ENCODE data around the gene ANKH. TPM values are rescaled to one million over a fixed set of nuclear protein-coding genes. Genes with fewer than 3 reads are reported as not detected.

ANKH gene
- total and polyA plus RNA-seq, 4 donors: 9.3 to 57.1 (median 37.4) TPM

GRCh38 chr5:14701556-14701955, 170.0 kb downstream of the ANKH start:
- H3K9ac ChIP-seq (ENCODE audit: low read depth in 1 of 2, low read length in 2 of 2): no peak overlapping the region
- TF ChIP-seq ZBTB33 (IDR thresholded peaks at IDR 0.05) (no peak), YY1 (IDR thresholded peaks at IDR 0.05) (no peak), ATF3 (IDR thresholded peaks at IDR 0.05) (no peak), FOXA2 (IDR thresholded peaks at IDR 0.05) (no peak), NR2F2 (IDR thresholded peaks at IDR 0.05) (no peak), HNF4A (conservative IDR thresholded peaks at IDR 0.05) (no peak), MAX (IDR thresholded peaks at IDR 0.05) (no peak), SP1 (IDR thresholded peaks at IDR 0.05) (no peak), FOXA1 (IDR thresholded peaks at IDR 0.05) (no peak), TAF1 (conservative IDR thresholded peaks at IDR 0.05) (no peak), JUND (IDR thresholded peaks at IDR 0.05) (no peak), RXRA (IDR thresholded peaks at IDR 0.05) (no peak), EGR1 (IDR thresholded peaks at IDR 0.05; ENCODE audit: low read depth in 2 of 2) (no peak), RAD21 (IDR thresholded peaks at IDR 0.05) (no peak), HNF4G (IDR thresholded peaks at IDR 0.05) (no peak)
- peaks cover 0 to 14% (median 9%) of the 10 kb centered on the region in 4 donors for H3K36me3 ChIP-seq (ENCODE audit: control insufficient read depth in 4 of 4, insufficient read depth in 3 of 4, low read depth in 1 of 4, low read length in 3 of 4)
- no peak overlapping the region for H3K27ac ChIP-seq (ENCODE audit: low read depth in 1 of 2, low read length in 2 of 2)
- no peak overlapping the region for H3K4me3 ChIP-seq (ENCODE audit: low read depth in 1 of 3, low read length in 3 of 3)
- no peaks in the 10 kb centered on the region for H3K27me3 ChIP-seq (ENCODE audit: control insufficient read depth in 4 of 4, insufficient read depth in 4 of 4, low read length in 3 of 4)
- no peaks in the 10 kb centered on the region for H3K9me3 ChIP-seq (ENCODE audit: control insufficient read depth in 4 of 4, low read length in 3 of 4)
- DNase-seq (ENCODE audit: low spot score): no peak
- peaks cover 11 to 40% (median 30%) of the 10 kb centered on the region in 4 donors for H3K4me1 ChIP-seq (ENCODE audit: control insufficient read depth in 4 of 4, insufficient read depth in 4 of 4, low read length in 3 of 4)
- 98% methylated on average over 10 of the region's 10 CpGs for WGBS

GRCh38 chr5:14700478-14701436, 170.8 kb downstream of the ANKH start:
- no peak overlapping the region for H3K27ac ChIP-seq (ENCODE audit: low read depth in 1 of 2, low read length in 2 of 2)
- 80% methylated on average over 13 of the region's 13 CpGs for WGBS
- H3K9me3 ChIP-seq (ENCODE audit: control insufficient read depth in 4 of 4, low read length in 3 of 4): no peaks in the 10 kb centered on the region
- no peak overlapping the region for H3K4me3 ChIP-seq (ENCODE audit: low read depth in 1 of 3, low read length in 3 of 3)
- DNase-seq (ENCODE audit: low spot score): no peak
- no peaks in the 10 kb centered on the region for H3K27me3 ChIP-seq (ENCODE audit: control insufficient read depth in 4 of 4, insufficient read depth in 4 of 4, low read length in 3 of 4)
- TF ChIP-seq ATF3 (IDR thresholded peaks at IDR 0.05) (no peak), RAD21 (IDR thresholded peaks at IDR 0.05) (no peak), MAX (IDR thresholded peaks at IDR 0.05) (no peak), JUND (IDR thresholded peaks at IDR 0.05) (no peak), GABPA (IDR thresholded peaks at IDR 0.05 in 1 of 2, conservative IDR thresholded peaks at IDR 0.05 in 1 of 2) (no peak), ZBTB33 (IDR thresholded peaks at IDR 0.05) (no peak), TAF1 (conservative IDR thresholded peaks at IDR 0.05) (no peak), HNF4A (conservative IDR thresholded peaks at IDR 0.05) (no peak), CTCF (IDR thresholded peaks at IDR 0.05; ENCODE audit: low read depth, low read length, missing input control) (no peak), RXRA (IDR thresholded peaks at IDR 0.05) (no peak), SP1 (IDR thresholded peaks at IDR 0.05) (no peak), HNF4G (IDR thresholded peaks at IDR 0.05) (no peak), FOXA1 (IDR thresholded peaks at IDR 0.05) (no peak), YY1 (IDR thresholded peaks at IDR 0.05) (no peak), FOXA2 (IDR thresholded peaks at IDR 0.05) (no peak), REST (IDR thresholded peaks at IDR 0.05) (no peak)
- H3K36me3 ChIP-seq (ENCODE audit: control insufficient read depth in 4 of 4, insufficient read depth in 3 of 4, low read depth in 1 of 4, low read length in 3 of 4): peaks cover 0 to 16% (median 10%) of the 10 kb centered on the region in 4 donors
- H3K9ac ChIP-seq (ENCODE audit: low read depth in 1 of 2, low read length in 2 of 2): no peak overlapping the region
- H3K4me1 ChIP-seq (ENCODE audit: control insufficient read depth in 4 of 4, insufficient read depth in 4 of 4, low read length in 3 of 4): peaks cover 11 to 44% (median 32%) of the 10 kb centered on the region in 4 donors
